PC-3 (cell line): ENCODE data around the gene FASN. TPM values are rescaled to one million over a fixed set of nuclear protein-coding genes. Genes with fewer than 3 reads are reported as not detected.

Experiments
- ATAC-seq: fragments of 200-7000 bp; cut with Tn5 transposase; 2 replicates; pipeline ENCODE4 v1.9.1; 2020; ENCODE audit warnings: mild to moderate bottlenecking, moderate library complexity
- BruUV-seq: library from RNA; stranded (reverse); fragments of 400-500 nt; replicated peaks from 2 replicates; lab custom pipeline; 2021; lab: Mats Ljungman, UMichigan
- CTCF ChIA-PET: fragments of 300-600 bp; sonication (Branson Sonifier 250); formaldehyde crosslinking; loops from one replicate; lab custom pipeline; 2022; ENCODE audit warnings: antibody characterized with exemption; lab: Charles Lee
- POLR2A ChIA-PET: fragments of 300-600 bp; sonication (Branson Sonifier 250); formaldehyde crosslinking; loops from one replicate; lab custom pipeline; 2022; ENCODE audit warnings: antibody characterized with exemption; ENCODE audit not compliant: unreplicated experiment; lab: Charles Lee
- DNase-seq: peaks from one replicate; pipeline ENCODE4 v3.0.0-alpha.2; 2015
- H2AFZ ChIP-seq: fragments of 300-600 bp; sonication (generic); 2 replicates; pipeline ENCODE4 v1.6.0; 2016; ENCODE audit warnings: antibody characterized with exemption, low read length
- H3F3A ChIP-seq: fragments of 300-600 bp; sonication (generic); one replicate; pipeline ENCODE4 v1.6.0; 2017; ENCODE audit warnings: antibody characterized with exemption, low read length, control low read depth, mild to moderate bottlenecking; ENCODE audit not compliant: unreplicated experiment
- H3K27ac ChIP-seq: fragments of 300-600 bp; sonication (generic); 2 replicates; pipeline ENCODE4 v1.5.1; 2016; ENCODE audit warnings: mild to moderate bottlenecking, low read length
- H3K27me3 ChIP-seq: fragments of 300-600 bp; sonication (generic); 2 replicates; pipeline ENCODE4 v1.6.1; 2016; ENCODE audit warnings: low read length, mixed read lengths
- H3K36me3 ChIP-seq: fragments of 300-600 bp; sonication (generic); 2 replicates; pipeline ENCODE4 v1.6.1; 2016; ENCODE audit warnings: low read depth, mixed run types, low read length, mixed read lengths
- H3K4me1 ChIP-seq: fragments of 300-600 bp; sonication (generic); 2 replicates; pipeline ENCODE4 v1.5.1; 2016; ENCODE audit warnings: low read length; ENCODE audit not compliant: insufficient read depth
- H3K4me2 ChIP-seq: fragments of 300-600 bp; sonication (generic); 2 replicates; pipeline ENCODE4 v1.6.0; 2016; ENCODE audit warnings: low read length
- H3K4me3 ChIP-seq: fragments of 300-600 bp; sonication (generic); 2 replicates; pipeline ENCODE4 v1.5.1; 2016; ENCODE audit warnings: mild to moderate bottlenecking, low read length, mixed read lengths
- H3K79me2 ChIP-seq: fragments of 300-600 bp; sonication (generic); 2 replicates; pipeline ENCODE4 v1.6.1; 2017; ENCODE audit warnings: low read length, mixed read lengths
- H3K9ac ChIP-seq: fragments of 300-600 bp; sonication (generic); 2 replicates; pipeline ENCODE4 v1.6.0; 2016; ENCODE audit warnings: mild to moderate bottlenecking, low read length
- H3K9me2 ChIP-seq: fragments of 300-600 bp; sonication (generic); replicated peaks from 2 replicates; pipeline ENCODE4 v1.6.1; 2016; ENCODE audit warnings: mixed run types, low read length, mixed read lengths
- H3K9me3 ChIP-seq: fragments of 300-600 bp; sonication (generic); 2 replicates; pipeline ENCODE4 v1.6.1; 2016; ENCODE audit warnings: low read length, mixed read lengths
- H4K20me1 ChIP-seq: fragments of 300-600 bp; sonication (generic); 2 replicates; pipeline ENCODE4 v1.6.1; 2016; ENCODE audit warnings: low read length, mixed read lengths
- CTCF ChIP-seq: fragments of 300-600 bp; sonication (generic); conservative IDR thresholded peaks from 2 replicates; pipeline ENCODE4 v1.5.1; 2017; ENCODE audit warnings: antibody characterized with exemption, low read depth, mild to moderate bottlenecking, low read length
- EZH2 ChIP-seq: fragments of 300-600 bp; sonication (generic); IDR thresholded peaks from one replicate; pipeline ENCODE4 v1.6.1; 2017; ENCODE audit warnings: antibody characterized with exemption, mild to moderate bottlenecking, low read length; ENCODE audit not compliant: unreplicated experiment
- EZH2phosphoT487 ChIP-seq: fragments of 300-600 bp; sonication (generic); IDR thresholded peaks from 2 replicates; pipeline ENCODE4 v1.6.1; 2018; ENCODE audit warnings: mild to moderate bottlenecking, antibody characterized with exemption, low read length, borderline replicate concordance
- intact Hi-C: fragments of 100-400 bp; cut with micrococcal nuclease; formaldehyde crosslinking; loops from 2 replicates; pipeline ENCODE4 v1.9.0; 2023
- total RNA-seq: library from RNA; depleted of rRNA; stranded (reverse); fragments of >200 nt; gene quantifications from 2 replicates; pipeline ENCODE4 v1.2.3, GENCODE V29; 2014

Gene FASN
- total RNA-seq, 1 experiment from 2014 or later: 269 TPM

DNA sequence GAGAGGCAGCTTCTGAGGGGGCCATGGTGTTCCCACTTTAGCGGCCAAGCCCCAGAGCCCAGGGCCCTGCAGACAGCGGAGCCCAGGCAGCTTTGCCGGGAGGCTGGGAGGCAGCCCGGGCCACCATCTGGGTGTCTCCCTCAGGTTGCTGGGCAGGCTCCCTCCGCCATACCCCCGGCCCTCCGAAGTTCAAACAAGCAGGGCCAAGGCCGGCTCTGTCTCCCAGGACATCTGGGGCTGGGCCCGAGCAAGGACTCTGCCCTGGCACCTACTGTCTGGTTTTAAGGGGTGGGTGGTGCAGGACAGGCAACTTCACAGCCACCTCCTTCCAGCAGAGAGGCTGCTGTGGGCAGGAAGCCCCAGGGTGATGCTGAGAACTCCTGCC lies 35.1 kb downstream of the FASN start:
- Histone ChIP-seq H3K4me1 (peaks cover 17% of the 10 kb centered on the region), H3K4me2 (no peak overlapping the region), H3K27ac (no peak overlapping the region), H4K20me1 (no peaks in the 10 kb centered on the region), H3K27me3 (no peaks in the 10 kb centered on the region), H3K9me2 (no peaks in the 10 kb centered on the region), H3K9ac (no peak overlapping the region), H3K79me2 (peaks cover 29% of the 10 kb centered on the region), H3K36me3 (peaks cover 38% of the 10 kb centered on the region), H3K9me3 (no peaks in the 10 kb centered on the region), H2AFZ (no peak overlapping the region), H3K4me3 (no peak overlapping the region), H3F3A (no peaks in the 10 kb centered on the region)
- ChIA-PET CTCF (no interaction called here), POLR2A (no interaction called here)
- TF ChIP-seq CTCF (no peak), EZH2 (no peak), EZH2phosphoT487 (no peak)
- no peak for ATAC-seq
- intact Hi-C loops: no loop called here
- BruUV-seq: no TSS peak
- DNase-seq: no peak

DNA sequence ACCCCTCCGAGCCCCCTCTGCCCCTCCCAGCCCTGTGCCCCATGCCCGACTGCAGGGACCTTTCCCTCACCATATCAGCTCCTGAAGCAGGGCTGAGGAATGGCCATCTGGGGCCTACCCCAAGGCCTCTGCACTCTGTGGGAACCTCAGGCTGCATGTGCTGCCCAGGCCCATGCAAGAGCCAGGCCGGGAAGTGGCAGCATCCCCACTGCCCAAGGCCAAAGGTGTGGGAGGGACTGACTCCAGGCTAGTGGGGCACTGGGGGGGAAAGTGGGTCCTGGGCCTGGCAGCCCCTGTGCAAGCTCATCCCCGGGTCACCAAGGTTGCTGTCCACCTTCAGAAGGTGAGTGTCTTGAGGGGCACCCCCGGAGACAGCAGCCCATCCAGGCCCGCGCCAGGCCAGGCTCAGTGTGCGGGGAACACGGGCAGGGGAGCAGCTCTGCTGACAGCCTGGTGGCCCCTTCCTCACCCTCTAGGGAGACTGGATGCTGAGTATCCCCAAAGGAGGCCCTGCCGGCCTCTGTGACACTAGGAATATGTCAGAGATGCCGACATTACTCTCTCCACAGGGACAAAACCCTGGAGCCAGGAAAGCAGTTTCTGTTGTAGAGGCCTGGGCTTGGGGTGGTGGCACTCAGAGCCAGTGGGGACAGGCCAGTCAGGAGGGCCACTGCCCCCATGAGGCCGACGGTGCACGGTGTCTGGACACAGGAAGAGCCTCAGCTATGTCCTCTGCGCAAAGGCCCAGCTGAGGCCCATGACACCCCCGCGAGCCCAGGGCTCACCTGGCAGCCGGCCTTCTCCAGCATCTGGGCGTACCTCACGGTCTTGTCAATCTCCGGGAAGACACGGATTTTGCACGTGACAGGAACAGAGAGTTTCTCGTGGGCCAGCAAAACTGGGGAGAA lies 35.7 kb downstream of the FASN start:
- H3K4me1 ChIP-seq: peaks cover 17% of the 10 kb centered on the region
- no peak overlapping the region for H2AFZ ChIP-seq
- no peak overlapping the region for H3K9ac ChIP-seq
- H3K9me3 ChIP-seq: no peaks in the 10 kb centered on the region
- peaks cover 29% of the 10 kb centered on the region for H3K79me2 ChIP-seq
- H3K9me2 ChIP-seq: no peaks in the 10 kb centered on the region
- H3K27me3 ChIP-seq: no peaks in the 10 kb centered on the region
- intact Hi-C loops: no loop called here
- H3K4me2 ChIP-seq: no peak overlapping the region
- H3K36me3 ChIP-seq: peaks cover 44% of the 10 kb centered on the region
- TF ChIP-seq EZH2phosphoT487: no peak
- TF ChIP-seq CTCF: peak; percentile 10; the same call in 1 of the 2 replicates
- ChIA-PET CTCF (no interaction called here), POLR2A (no interaction called here)
- no peak overlapping the region for H3K27ac ChIP-seq
- no peaks in the 10 kb centered on the region for H4K20me1 ChIP-seq
- ATAC-seq (no peak), DNase-seq (no peak)
- no peaks in the 10 kb centered on the region for H3F3A ChIP-seq
- H3K4me3 ChIP-seq: no peak overlapping the region
- BruUV-seq: no TSS peak
